ENCODE results near the gene TAS2R7.

- TF ChIP-seq CTCF (IDR thresholded peaks at IDR 0.05; ENCODE audit: low read length): no peak
- TF ChIP-seq EZH2 (optimal IDR thresholded peaks at IDR 0.05; ENCODE audit: low read depth, low read length): no peak
- TF ChIP-seq EZH2phosphoT487 (IDR thresholded peaks at IDR 0.05; ENCODE audit: low read length): no peak
Measured at GRCh38 chr12:10807186-10807585, 4.8 kb upstream of the TAS2R7 start, which contains the start of gene TAS2R8.

All from MM.1S (cell line).